ENCODE data around the gene PHF2.

- TF ChIP-seq CTCF (IDR thresholded peaks at IDR 0.05; ENCODE audit: control extremely low read depth in 1 of 3, insufficient read depth in 1 of 3, low read depth in 1 of 3, low read length in 3 of 3) (no peak), KDM5A (IDR thresholded peaks at IDR 0.05; ENCODE audit: low read length) (no peak), CHD1 (IDR thresholded peaks at IDR 0.05; ENCODE audit: low read depth, low read length) (no peak), POLR2AphosphoS5 (IDR thresholded peaks at IDR 0.05; ENCODE audit: low read depth, low read length) (no peak), EZH2 (IDR thresholded peaks at IDR 0.05; ENCODE audit: low read depth, low read length, severe bottlenecking) (no peak), SIN3A (conservative IDR thresholded peaks at IDR 0.05 in 1 of 2, IDR thresholded peaks at IDR 0.05 in 1 of 2; ENCODE audit: low read depth in 1 of 2, low read length in 2 of 2) (no peak)
Observed at GRCh38 chr9:93642961-93643360, 66.6 kb downstream of the PHF2 start.

Data from H1 (cell line).